ENCODE data around the gene CAMK2D. TPM values are rescaled to one million over a fixed set of nuclear protein-coding genes. Genes with fewer than 3 reads are reported as not detected.

Gene CAMK2D
- total and polyA plus RNA-seq, 2 experiments from 2014 or later = 4.9 to 14.6 TPM

- TF ChIP-seq ZNF462 (CRISPR knock-in tag; IDR thresholded peaks at IDR 0.05) = no peak
- TF ChIP-seq ZNF114 (CRISPR knock-in tag; IDR thresholded peaks at IDR 0.05) = no peak
- TF ChIP-seq JUNB (IDR thresholded peaks at IDR 0.05; ENCODE audit: unreplicated experiment) = no peak
- TF ChIP-seq EZH2 (IDR thresholded peaks at IDR 0.05; ENCODE audit: low read depth, unreplicated experiment) = no peak
- no peak for TF ChIP-seq STAT1 (IDR thresholded peaks at IDR 0.05; ENCODE audit: unreplicated experiment)
- no peak for TF ChIP-seq ETS1 (IDR thresholded peaks at IDR 0.05)
- TF ChIP-seq NANOG (IDR thresholded peaks at IDR 0.05; ENCODE audit: borderline replicate concordance) = no peak
- no peak for TF ChIP-seq EZH2phosphoT487 (IDR thresholded peaks at IDR 0.05; ENCODE audit: unreplicated experiment)
Observed at GRCh38 chr4:113553082-113553481, 208.5 kb downstream of the CAMK2D start (continued).

GRCh38 chr4:113550510-113550909, 211.0 kb downstream of the CAMK2D start:
- no peak overlapping the region for H3K4me3 Mint-ChIP-seq
- Histone ChIP-seq H3K27me3 (ENCODE audit: insufficient read depth) (no peaks in the 10 kb centered on the region), H3K79me2 (replicated peaks; ENCODE audit: insufficient read depth) (no peaks in the 10 kb centered on the region), H3K4me1 (ENCODE audit: insufficient read depth) (no peaks in the 10 kb centered on the region), H3F3A (replicated peaks; ENCODE audit: low read depth) (no peaks in the 10 kb centered on the region), H4K20me1 (replicated peaks; ENCODE audit: insufficient read depth) (no peaks in the 10 kb centered on the region), H3K9me2 (ENCODE audit: insufficient read depth) (no peaks in the 10 kb centered on the region), H3K4me3 (no peak overlapping the region), H2AFZ (no peak overlapping the region), H3K27ac (ENCODE audit: low read depth) (no peak overlapping the region), H3K4me2 (no peak overlapping the region), H3K36me3 (ENCODE audit: insufficient read depth) (no peaks in the 10 kb centered on the region)
- no peaks in the 10 kb centered on the region for H3K36me3 Mint-ChIP-seq (ENCODE audit: low read depth)
- ATAC-seq (no peak), DNase-seq (ENCODE audit: low spot score) (no peak)
- no peaks in the 10 kb centered on the region; the same call in 1 of the 3 replicates for H3K4me1 Mint-ChIP-seq
- no peak overlapping the region; the same call in 1 of the 2 replicates for H3K27ac Mint-ChIP-seq
- no peaks in the 10 kb centered on the region for H3K9me3 Mint-ChIP-seq
- no peaks in the 10 kb centered on the region for H3K27me3 Mint-ChIP-seq (ENCODE audit: insufficient read depth, low read depth, poor library complexity)
- TF ChIP-seq ZNF331 (CRISPR knock-in tag; IDR thresholded peaks at IDR 0.05; ENCODE audit: low read depth) = no peak
- TF ChIP-seq ETS1 (IDR thresholded peaks at IDR 0.05) = no peak
- no peak for TF ChIP-seq EZH2 (IDR thresholded peaks at IDR 0.05; ENCODE audit: low read depth, unreplicated experiment)
- TF ChIP-seq CREB1 (CRISPR knock-in tag; IDR thresholded peaks at IDR 0.05; ENCODE audit: low read depth) = no peak
- no peak for TF ChIP-seq JUNB (IDR thresholded peaks at IDR 0.05; ENCODE audit: unreplicated experiment)
- TF ChIP-seq EZH2phosphoT487 (IDR thresholded peaks at IDR 0.05; ENCODE audit: unreplicated experiment) = no peak
